Measurements from ENCODE around the gene FOXO1.

FOXO1 gene

DNA sequence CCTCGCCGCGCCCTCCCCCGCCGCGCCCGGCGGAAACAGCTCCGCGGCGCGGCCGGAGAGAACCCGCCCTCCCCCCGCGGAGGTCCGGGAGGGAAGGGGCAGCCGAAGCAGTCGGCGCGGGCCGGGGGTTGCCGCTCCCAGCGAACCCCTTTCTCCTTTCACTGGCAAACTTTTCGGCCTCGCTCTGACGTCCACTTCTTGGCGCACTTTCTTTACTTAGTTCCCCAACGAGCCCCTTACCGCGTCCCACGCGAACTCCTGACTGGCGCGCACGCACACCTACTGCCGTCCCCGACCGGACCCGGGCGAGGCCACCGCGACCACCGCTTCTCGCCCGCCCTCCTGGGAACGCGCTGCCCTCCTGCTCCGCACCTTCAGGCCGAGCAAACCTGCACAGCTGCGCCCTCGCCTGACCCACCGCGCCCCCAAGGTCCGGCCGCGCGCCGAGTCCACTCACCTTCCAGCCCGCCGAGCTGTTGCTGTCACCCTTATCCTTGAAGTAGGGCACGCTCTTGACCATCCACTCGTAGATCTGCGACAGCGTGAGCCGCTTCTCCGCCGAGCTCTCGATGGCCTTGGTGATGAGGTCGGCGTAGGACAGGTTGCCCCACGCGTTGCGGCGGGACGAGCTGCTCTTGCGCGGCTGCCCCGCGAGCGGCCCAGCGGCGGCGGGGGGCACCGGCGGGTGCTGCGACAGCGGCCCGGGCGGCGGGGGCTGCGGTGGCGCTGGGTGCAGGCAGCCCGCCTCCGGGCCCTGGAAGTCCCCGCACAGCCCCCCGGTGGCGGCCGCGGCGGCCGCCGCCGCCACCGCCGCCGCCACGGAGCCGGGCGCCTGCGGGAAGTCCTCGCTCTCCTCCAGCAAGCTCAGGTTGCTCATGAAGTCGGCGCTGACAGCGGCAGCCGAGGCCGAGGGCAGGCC lies 1.1 kb downstream of the FOXO1 start:
- DNase-seq = peak; percentile 47 to 53

DNA sequence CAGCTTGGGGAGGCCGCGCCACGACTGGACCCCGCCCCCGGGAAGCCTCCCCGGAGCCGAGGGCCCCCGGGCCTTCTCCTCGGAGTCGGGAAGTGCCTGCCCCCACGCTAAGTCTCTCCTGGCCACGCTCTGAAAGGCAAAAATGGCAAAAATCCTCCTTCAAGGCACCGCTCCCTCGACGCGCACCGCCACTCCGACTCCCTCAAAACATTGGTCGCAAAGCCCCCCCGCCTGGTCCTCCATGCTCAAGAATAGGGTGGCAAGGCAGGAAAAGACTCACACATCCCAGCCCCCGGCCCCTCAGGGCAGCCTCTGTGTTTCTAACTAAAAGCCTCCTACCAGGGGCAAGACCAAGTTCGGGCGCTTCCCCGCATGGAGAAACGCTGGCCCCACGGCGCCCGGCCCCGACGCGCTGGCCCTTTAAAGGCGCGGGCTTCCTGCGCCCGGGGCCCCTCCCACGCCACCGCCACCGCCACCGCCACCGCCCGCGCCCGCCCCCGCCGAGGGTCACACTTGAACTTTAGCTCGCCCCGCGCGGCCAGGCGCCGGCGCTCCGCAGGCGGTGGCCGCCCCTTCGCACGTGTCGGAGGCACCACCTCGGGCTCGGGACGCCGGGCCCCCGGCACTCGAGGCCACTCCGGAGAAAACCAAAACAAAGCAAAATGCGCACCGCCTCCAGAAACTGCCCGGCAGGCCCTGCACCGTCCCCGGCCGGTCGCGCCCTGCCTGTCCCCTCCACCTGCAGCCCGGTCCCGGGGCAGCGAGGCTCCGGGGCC lies 1.9 kb downstream of the FOXO1 start:
- peak; percentile 73 to 78 for DNase-seq

DNA sequence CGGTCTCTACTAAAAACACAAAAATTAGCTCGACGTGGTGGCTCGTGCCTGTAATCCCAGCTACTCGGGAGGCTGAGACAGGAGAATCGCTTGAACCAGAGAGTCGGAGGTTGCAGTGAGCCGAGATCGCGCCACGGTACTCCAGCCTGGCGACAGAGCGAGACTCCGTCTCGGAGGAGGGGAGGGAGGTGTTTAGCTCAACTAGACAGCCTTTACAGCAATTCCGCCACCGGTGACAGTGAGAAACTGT lies 2.4 kb downstream of the FOXO1 start:
- peak in 1 of 2 donors; percentile 78 for DNase-seq

DNA sequence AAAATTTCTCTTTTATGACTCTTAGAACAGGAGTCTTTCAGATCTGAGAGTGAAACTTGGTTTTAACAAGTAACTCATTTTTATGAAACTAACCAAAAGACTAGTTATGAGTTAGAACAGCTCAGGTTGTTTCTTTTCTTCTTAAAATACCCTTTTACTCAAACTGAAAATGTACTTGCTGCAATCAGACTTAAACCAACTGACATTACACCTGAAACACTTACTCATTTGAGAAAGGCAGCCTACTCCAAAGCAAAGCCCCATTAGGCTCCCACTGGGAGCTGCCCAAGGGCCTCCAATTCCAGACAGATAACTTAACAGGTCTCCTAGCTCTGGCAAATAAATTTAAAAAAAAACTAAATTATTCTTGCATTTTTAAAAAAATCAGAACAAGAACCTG lies 3.6 kb downstream of the FOXO1 start:
- peak in 1 of 2 donors; percentile 47 for DNase-seq

DNA sequence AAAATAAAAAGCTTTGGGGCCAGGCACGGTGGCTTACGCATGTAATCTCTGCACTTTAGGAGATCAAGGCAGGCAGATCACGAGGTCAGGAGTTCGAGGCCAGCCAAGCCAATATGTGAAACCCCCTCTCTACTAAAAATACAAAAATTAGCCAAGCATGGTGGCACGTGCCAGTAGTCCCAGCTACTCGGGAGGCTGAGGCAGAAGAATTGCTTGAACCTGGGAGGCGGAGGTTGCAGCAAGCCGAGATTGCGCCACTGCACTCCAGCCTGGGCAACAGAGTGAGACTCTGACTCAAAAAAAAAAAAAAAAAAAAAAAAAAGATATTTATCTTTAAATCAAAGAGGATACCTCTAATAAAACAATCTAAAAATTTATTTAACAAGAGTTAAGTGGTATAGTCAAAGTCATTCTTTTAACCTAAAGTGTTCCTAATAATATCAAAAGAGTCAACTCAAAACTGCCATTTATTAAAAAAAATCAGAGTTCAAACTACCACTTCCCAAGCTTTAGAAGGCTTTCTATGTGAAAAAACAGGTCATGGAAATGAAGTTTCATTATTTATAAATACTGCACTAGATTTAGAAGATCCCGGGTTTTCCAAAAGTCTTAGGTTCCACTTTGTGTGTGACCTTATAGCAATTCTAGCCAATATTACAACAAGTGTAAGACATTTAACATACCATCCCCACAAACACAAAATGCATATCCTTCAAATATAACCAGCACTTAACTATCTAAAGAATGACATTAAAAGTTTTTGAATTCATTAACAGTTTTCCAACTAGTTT lies 4.4 kb downstream of the FOXO1 start:
- DNase-seq = no peak

DNA sequence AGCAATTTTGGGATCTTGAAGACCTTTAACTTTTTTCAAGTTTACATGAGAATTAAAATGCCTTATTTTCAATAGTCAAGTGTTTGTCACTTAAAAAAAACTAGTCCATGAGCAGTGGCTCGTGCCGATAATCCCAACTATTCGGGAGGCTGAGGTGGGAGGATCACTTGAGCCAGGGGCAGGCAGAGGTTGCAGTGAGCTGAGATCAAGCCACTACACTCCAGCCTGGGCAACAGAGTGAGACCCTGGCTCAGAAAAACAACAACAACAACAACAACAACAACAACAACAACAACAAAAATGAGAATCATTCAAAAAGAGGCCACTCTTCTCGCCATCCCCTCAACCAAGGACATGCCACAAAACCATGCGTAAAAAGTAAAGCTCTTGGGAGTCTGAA lies 5.7 kb downstream of the FOXO1 start:
- DNase-seq = no peak

DNA sequence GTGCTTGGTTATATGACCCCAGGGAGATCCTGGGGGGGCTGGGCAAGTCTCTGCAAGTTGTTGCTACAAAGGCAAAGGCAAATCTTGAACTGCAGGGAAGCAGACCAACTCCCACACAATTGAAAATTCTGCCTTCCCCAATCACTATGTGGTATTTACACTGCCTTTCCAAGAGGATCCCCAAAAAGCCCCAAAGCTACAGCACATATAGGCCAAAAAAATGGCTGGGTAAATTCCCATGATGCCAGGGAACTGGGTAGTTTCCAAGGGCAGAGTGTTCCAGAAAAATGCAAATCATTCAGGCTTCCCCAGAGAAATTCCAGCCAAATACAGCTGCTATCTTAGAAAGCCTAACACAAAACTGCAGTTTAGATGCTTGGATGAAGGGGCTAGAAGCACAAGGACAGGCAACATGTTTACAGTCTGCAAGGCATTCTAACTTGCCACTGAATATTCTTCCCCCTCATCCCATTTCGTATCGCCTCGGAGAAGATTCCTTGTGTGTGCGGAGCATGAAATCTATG lies 6.2 kb downstream of the FOXO1 start:
- no peak for DNase-seq

- DNase-seq = no peak
Observed at GRCh38 chr13:40657951-40658350, 8.5 kb downstream of the FOXO1 start.

- no peak for DNase-seq
Observed at GRCh38 chr13:40657307-40657706, 9.1 kb downstream of the FOXO1 start.

DNA sequence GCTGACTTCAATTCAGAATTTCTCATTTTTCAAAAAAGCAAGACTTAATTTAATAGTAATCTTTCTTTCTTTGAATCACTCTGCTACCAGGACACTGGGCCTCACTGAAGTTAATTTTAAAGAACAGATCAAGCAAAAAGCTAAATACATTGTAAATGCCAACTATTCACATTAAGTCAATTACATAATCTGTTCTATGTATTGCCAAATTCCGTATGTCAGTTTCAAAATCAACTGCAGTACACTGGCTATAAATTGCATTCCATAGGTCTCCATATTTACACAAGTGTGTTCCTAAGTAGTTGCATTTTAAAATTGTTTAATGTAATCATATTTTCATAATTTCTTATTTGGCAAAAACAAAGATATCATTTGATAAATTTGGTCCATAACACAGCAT lies 10.1 kb downstream of the FOXO1 start:
- DNase-seq = no peak

- no peak for DNase-seq
Observed at GRCh38 chr13:40653527-40654318, 12.7 kb downstream of the FOXO1 start.

DNA sequence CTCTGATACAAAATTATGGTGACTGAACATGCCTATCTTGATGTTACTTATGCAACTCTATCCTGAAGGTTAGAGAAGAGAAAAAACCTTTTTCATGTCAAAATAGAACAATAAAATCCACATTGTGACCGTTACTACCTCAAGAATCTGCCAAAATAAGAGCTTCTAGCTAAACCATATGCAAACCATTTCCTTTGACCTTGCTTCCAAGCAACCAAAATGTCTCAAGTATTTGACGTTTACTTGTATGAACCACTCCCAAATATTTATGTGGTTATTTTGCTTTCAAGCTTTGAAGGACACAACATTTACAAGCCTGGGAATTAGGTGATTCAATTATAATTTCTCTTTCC lies 13.9 kb downstream of the FOXO1 start:
- no peak for DNase-seq

DNA sequence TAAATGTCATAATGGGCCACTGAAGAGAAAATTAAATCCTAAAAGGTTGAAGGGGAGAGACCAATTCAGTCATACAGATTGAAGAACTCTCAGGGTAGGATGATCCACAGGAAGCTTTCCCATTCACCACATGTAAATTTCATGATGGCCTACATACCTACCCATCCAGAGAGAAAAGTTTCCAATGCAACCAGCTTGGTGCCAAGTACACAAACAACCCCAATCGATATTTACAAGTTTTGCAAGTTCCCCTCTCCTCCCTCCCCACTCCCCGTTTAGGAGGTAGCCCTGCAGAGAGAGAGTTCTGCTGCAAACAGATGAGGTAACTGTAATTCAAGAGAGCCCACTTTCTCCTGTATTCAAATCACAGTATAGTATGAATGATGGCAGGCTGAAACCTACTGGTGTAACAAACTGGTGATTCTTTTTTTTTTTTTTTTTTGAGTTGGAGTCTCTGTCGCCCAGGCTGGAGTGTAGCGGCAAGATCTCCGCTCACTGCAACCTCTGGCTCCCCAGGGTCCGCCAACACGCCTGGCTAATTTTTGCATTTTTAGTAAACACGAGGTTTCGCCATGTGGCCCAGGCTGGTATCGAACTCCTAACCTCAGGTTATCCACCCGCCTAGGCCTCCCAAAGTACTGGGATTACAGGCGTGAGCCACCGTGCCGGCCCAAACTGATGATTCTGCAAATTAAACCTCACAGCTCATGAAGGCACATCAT lies 14.4 kb downstream of the FOXO1 start:
- DNase-seq = no peak

DNA sequence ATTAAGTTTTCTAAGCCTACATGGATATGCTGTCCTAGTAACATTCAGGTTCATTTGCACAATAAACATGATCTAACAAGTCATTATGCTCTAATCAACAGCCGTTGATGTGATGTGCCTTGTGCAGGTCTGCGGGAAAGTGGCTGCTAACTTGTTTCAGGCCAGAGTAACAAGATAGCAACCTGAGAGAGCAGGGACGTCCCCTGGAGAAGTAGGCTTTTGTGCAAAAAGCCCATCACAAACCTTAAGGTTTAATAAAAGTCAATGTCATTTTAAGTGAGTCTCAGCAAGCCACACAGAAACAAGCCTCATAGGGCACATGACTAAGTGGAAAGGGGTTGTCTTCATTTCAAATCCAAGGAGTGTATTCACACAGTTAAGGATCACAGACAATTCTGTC lies 17.6 kb downstream of the FOXO1 start:
- no peak for DNase-seq

GRCh38 chr13:40648040-40648439 lies 18.4 kb downstream of the FOXO1 start:
- DNase-seq = no peak

GRCh38 chr13:40644838-40645604 lies 21.4 kb downstream of the FOXO1 start:
- DNase-seq = no peak

- no peak for DNase-seq
Observed at GRCh38 chr13:40640845-40641458, 25.5 kb downstream of the FOXO1 start.

GRCh38 chr13:40640202-40640601 lies 26.2 kb downstream of the FOXO1 start:
- no peak for DNase-seq

- DNase-seq = no peak
Observed at GRCh38 chr13:40639221-40639681, 27.2 kb downstream of the FOXO1 start.

DNA sequence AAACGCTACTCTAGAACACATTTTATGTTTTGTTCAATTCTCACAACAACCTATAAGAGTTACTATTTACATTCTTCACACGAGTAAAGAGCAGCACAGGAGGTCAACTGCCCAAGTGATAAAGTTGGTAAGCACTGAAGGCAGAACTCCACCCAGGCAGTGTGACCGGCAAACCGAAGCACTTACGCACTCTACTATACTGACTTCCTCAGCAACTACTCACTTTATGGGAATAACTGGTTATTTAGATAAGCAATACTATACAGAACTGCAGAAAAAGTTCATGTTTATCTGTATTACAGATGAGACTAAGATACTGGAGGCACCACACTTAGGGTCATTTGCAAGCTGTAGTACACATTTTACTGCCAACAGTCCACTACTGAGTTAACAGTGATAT lies 28.8 kb downstream of the FOXO1 start:
- no peak for DNase-seq
